Left colon (tissue), 2 donors: ENCODE measurements around the gene SALL2. TPM values are rescaled to one million over a fixed set of nuclear protein-coding genes. Genes with fewer than 3 reads are reported as not detected.

Experiments used
- ATAC-seq: fragments of 200-7000 bp; cut with Tn5 transposase; one replicate; pipeline ENCODE4 v1.9.1; 2020; ENCODE audit warnings: mild to moderate bottlenecking, moderate library complexity
- DNase-seq, 2 donors: peaks; one replicate each; pipeline ENCODE4 v3.0.0-alpha.2; 2020
- intact Hi-C, 2 donors: fragments of 100-400 bp; cut with DNase I in 1 of 2; cut with micrococcal nuclease in 1 of 2; formaldehyde crosslinking; loops; one replicate each; pipeline versions ENCODE4 v1.11.2 to v1.14.0; 2022; cut with DNase I, micrococcal nuclease
- total RNA-seq, 2 donors: library from RNA; stranded (reverse); fragmentation: NEBNext Ultra II Directional; extraction: Animal tissue kit (Norgen Biotek cat#: 25700); gene quantifications; one replicate each; pipeline ENCODE4 v1.2.1, GENCODE V29; 2021
- donor health status: DM: no; HTN: no; CAD: no.
- donor health status: DM: yes; HTN: yes; CAD: no.

SALL2 gene
- total RNA-seq, 2 donors from 2014 or later = 1.1 to 3.8 TPM

DNA sequence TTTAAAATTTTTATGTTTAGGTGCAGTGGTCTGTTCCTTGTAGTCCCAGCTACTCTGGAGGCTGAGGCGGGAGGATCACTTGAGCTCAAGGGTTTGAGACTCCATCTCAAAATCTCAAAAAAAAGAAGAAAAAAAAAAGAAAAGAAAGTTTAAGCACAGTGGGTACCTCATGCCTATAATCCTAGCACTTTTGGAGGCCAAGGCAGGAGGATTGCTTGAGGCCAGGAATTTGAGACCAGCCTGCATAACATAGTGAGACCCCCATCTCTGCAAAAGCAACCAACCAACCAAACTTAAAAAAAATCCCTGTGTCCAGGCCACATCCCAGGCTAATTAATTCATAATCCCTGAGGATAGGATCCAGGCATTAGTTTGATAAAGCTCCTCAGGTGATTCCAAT is 3.4 kb upstream of the SALL2 start:
- intact Hi-C loops = no loop called here
- ATAC-seq (no peak), DNase-seq (no peak)

- ATAC-seq = no peak
- DNase-seq = no peak
- intact Hi-C loops = no loop called here
Measured at GRCh38 chr14:21528381-21529348, 2.5 kb upstream of the SALL2 start.

DNA sequence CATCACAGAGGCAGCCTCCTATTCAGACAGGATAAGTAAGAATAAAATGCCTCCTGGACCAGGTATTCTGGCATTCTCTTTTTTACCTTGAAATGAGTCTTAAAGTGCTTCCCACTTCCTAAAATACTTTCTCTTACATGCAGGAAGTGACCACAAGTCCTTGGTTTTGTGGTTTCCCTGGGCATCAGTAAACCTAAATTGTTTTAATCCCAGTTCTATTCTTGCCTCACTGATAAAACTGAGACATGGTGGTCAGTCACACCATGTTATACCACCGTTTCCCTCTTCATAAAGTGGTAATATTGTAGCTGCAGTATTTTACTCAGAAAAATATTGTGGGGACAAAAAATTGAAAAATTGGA is 1.2 kb upstream of the SALL2 start:
- intact Hi-C loops = no loop called here
- DNase-seq (no peak), ATAC-seq (no peak)

GRCh38 chr14:21526672-21527317 is 649 bp upstream of the SALL2 start:
- DNase-seq = no peak
- no peak for ATAC-seq
- intact Hi-C loops = no loop called here

GRCh38 chr14:21525571-21525961 is 580 bp downstream of the SALL2 start:
- no peak for DNase-seq
- intact Hi-C loops = no loop called here
- ATAC-seq = no peak

DNA sequence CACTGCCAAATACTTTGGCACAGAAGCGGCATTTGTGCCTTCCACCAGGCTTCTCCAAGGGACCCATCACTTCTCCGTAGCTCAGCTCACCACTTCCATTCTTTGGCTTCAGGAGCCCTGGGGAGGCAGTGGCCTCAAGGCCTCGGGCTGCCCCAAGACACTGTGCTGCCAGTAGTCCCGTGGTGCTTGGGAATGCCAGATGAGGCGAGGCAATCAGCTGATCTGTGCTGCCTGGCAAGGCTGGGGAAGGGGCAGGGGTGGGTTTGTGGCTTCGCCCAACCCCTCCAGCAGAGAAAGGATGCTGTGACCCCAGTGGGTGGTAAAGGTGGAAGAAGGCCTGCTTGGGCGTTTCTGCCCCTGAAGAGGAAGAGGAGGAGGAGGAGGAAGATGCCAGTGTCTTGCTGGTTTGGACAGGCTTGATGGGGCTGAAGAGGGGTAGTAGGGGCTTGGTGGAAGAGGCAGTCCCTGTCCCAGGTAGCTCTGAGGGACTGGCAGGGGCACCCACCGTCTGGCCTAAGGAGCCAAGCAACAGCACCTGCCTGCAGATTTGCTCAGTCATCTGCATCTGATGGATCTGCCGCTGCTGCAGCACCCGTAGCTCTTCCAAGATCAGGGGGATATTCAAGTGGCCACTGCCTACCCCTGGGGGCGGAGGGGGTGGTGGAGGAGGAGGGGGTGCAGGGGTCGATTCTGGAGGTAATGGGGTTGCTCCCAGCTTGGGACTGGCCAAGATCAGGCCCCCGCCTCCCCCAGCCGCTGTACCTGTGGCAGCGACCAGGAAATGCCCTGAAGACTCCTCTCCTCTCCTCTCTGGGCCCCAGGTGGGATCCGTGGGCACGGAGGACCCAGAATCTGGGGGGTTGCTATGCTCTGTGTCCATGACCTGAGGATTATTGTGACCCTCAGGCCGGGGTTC is 1.3 kb downstream of the SALL2 start:
- intact Hi-C loops = no loop called here
- ATAC-seq = no peak
- no peak for DNase-seq

- intact Hi-C loops = no loop called here
- DNase-seq = no peak
- ATAC-seq = no peak
Measured at GRCh38 chr14:21523203-21523602, 2.9 kb downstream of the SALL2 start.

- ATAC-seq (no peak), DNase-seq (no peak)
- intact Hi-C loops = no loop called here
Measured at GRCh38 chr14:21521501-21521900, 4.6 kb downstream of the SALL2 start.

- ATAC-seq (no peak), DNase-seq (no peak)
- intact Hi-C loops = no loop called here
Measured at GRCh38 chr14:21520767-21521166, 5.4 kb downstream of the SALL2 start.

DNA sequence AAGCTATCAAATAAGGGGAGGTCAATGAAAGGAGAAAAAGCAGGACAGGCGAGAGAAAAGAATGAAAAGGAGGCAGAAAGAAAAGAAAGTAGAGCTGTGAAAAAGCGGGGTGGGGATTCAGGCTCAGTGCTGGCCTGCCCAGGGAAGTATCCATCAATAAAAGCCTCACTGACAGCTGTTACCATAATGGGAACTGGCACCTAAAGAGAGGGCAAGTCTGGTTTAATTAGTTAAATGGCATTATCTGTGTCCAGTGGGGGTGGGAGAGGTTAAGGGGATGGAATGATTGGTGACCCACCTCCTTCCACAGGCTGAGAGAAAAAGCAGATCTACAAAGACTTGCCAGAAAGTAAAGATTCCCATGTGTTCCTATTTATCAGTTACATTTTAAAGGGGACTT is 7.4 kb downstream of the SALL2 start:
- DNase-seq (no peak), ATAC-seq (no peak)
- intact Hi-C loops = no loop called here

- DNase-seq = no peak
- no peak for ATAC-seq
- intact Hi-C loops = no loop called here
Measured at GRCh38 chr14:21514341-21514740, 11.8 kb downstream of the SALL2 start.

DNA sequence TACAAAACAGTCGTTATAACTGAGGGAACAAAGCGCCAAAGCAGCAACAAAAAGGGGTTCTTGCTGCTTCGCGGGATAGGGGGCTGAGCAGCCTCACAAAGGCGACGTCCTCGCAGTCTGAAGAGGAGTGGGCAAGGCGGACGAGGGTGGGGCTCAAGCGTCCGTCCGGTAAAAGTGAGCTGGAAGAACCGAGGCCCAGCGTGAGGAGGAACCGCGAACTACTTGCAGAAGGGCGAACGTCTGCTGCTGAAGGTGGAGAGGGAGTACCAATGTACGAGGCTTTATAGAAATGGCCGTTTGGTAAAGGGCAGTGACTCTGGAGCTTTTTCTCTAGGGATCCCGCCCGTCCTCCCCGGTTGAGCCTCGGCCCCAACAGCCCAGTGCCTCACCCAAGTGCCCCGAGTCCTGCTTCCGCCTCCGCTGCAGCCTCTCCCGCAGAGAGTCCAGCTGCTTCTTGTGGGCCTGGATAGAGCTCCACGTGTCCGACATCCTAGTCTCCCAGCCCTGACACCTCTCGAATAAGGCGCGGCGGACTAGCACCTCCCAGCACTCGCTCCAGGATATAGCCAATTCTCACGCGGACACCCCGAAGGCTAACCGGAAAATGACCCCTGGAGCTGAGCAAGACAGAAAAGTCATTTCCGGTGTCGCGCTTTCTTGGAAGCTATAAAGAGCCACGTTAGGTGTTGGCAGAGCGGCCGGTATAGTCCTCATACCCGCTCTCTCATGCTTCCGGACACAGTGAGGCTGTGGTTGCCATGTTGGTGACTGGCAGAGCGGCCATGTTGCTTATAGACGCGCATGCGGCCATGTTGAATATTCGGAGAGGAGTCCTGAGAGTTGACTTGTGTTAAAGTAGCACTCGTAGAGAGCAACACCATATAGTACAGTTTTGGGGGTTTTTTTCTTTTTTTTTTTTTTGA is 15.2 kb downstream of the SALL2 start, which contains the start of gene METTL3:
Gene METTL3 (minus strand): TSS at position 606 of the 923 bp plus-strand sequence. CDS start 117 bp downstream, at position 489.
- ATAC-seq = peak; percentile 97
- intact Hi-C loops = no loop called here
- peak; percentile 95 to 98 for DNase-seq

- no peak for DNase-seq
- ATAC-seq = no peak
- intact Hi-C loops = no loop called here
Measured at GRCh38 chr14:21509432-21510143, 16.6 kb downstream of the SALL2 start.

DNA sequence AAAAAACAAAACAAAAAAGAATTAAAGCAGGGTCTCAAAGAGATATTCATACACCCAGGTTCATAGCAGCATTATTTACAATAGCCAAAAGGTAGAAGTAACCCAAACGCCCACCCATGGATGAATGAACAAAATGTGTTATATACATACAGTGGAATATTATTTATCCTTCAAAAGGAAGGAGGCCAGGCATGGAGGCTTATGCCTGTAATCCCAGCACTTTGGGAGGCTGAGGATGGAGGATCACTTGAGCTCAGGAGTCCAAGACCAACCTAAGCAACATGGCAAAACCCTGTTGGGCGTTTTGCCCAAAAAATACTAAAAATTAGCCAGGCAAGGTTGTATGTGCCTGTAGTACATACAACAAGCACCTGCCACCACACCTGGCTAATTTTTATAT is 19.6 kb downstream of the SALL2 start:
- ATAC-seq (no peak), DNase-seq (no peak)
- intact Hi-C loops = no loop called here

DNA sequence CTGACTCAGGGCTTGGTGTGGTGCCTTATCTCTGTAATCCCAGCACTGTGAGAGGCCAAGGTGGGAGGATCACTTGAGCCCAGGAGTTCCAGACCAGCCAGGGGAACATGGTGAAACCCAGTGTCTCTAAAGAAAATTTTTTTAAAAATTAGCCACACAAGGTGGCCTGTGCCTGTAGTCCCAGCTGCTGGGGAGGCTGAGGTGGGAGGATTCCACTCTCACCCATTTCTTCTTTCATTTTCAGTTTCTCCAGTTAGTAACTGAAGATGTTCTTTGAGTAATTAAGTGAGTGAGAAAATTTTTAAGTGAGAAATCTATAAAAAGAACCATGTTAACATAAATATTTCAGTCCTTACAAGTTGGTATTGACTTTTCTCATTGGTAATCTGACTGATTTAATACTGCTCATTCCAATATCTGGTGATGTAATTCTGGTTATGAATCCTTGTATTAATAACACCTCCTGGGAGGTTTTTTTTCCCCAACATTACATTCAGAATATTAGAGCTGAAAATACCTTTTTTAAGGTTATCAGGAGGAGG is 21.1 kb downstream of the SALL2 start:
- intact Hi-C loops = no loop called here
- ATAC-seq (no peak), DNase-seq (no peak)

- DNase-seq (no peak), ATAC-seq (no peak)
- intact Hi-C loops = no loop called here
Measured at GRCh38 chr14:21503376-21503775, 22.8 kb downstream of the SALL2 start.

GRCh38 chr14:21501568-21501967 is 24.6 kb downstream of the SALL2 start:
- DNase-seq (no peak), ATAC-seq (no peak)
- intact Hi-C loops = no loop called here
